Omental fat pad (tissue), 4 donors: ENCODE data around the gene MPEG1. TPM values are rescaled to one million over a fixed set of nuclear protein-coding genes. Genes with fewer than 3 reads are reported as not detected.
A peak's percentile ranks its signal among the peaks of the same experiment; 100 is the strongest.

ENCODE experiments used
- ATAC-seq: fragments of 150-250 bp; one replicate; pipeline ENCODE4 v1.9.1; 2016; ENCODE audit warnings: mild to moderate bottlenecking, moderate library complexity; ENCODE audit not compliant: low FRiP score
- DNase-seq: peaks from one replicate; pipeline ENCODE4 v3.0.0-alpha.2; 2019; ENCODE audit warnings: low spot score
- CTCF ChIP-seq, 3 donors: fragments of 450-650 bp; IDR thresholded peaks; one replicate each; pipeline ENCODE4 v1.5.1; 2016 to 2017; ENCODE audit warnings: antibody characterized with exemption in 3 of 3, mild to moderate bottlenecking in 3 of 3, moderate library complexity in 2 of 3
- total RNA-seq, 4 donors: library from RNA; depleted of rRNA; stranded (reverse); fragments of >200 nt; gene quantifications; one replicate each; pipeline ENCODE4 v1.1.0, GENCODE V29; 2016

Gene MPEG1
- total RNA-seq, 4 donors from 2014 or later: 41.7 to 51.1 (median 47.5) TPM

DNA sequence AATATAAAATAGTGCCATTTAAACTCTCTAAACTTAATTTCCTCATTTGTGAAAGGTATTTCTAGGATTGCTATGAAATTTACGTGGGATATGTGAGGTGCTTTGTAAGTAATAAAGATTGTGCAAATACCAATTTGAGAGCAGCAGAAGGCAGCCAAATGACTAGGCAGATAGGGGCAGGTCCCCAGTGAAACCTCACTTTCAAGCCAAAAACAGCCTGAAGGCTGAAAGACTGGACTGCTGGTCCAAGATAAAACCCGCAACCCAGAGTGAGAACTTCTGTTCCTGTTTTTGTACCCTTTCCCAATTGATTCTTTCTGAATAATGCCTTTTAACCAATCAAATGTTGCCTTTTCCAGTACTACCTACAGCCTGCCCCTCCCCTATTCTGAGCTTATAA, 33.6 kb downstream of the MPEG1 start:
- no peak for ATAC-seq
- no peak for TF ChIP-seq CTCF (IDR thresholded peaks at IDR 0.05)

DNA sequence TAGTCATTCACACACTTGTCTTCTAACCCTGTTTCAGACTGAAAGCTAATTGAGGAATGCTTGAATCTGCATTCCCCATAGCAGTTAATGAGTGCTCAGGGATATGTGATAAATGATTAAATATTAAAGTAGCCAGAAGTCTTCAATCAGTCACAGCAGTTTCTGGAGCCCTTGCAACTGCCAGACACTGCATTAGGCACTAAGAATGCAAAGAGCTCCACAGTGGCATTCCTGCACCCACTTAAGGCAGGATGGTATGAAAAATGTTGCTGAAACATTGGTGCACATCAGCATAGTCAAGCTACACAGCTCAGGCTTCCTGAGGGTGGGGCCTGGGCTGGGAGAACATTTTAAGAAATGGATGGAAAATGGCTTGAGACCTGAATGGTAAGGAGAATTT, 34.3 kb downstream of the MPEG1 start:
- no peak for DNase-seq

More for the DNA sequence above, 33.6 kb downstream of the MPEG1 start:
- no peak for DNase-seq

DNA sequence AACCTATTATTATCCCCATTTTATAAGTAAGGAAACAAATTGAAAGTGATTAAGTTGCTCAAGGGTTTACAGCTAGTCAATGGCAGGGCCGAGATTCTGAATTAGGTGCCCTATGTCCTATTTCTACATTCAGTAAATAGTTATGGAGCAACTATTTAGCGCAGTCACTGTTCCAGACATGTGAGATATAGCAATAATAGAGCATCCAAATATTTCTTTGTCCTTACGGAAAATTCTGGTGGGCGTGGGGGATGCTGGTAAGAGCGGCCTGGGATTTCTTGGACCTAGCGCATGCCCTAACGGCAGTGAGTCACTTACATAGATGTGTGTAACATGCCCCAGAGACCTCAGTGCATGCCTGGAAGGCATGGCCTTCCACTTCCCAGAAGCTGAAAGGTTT, 36.4 kb downstream of the MPEG1 start:
- ATAC-seq (no peak), DNase-seq (no peak)
- no peak for TF ChIP-seq CTCF (IDR thresholded peaks at IDR 0.05)

More for the DNA sequence above, 34.3 kb downstream of the MPEG1 start:
- no peak for ATAC-seq
- TF ChIP-seq CTCF (IDR thresholded peaks at IDR 0.05): no peak

DNA sequence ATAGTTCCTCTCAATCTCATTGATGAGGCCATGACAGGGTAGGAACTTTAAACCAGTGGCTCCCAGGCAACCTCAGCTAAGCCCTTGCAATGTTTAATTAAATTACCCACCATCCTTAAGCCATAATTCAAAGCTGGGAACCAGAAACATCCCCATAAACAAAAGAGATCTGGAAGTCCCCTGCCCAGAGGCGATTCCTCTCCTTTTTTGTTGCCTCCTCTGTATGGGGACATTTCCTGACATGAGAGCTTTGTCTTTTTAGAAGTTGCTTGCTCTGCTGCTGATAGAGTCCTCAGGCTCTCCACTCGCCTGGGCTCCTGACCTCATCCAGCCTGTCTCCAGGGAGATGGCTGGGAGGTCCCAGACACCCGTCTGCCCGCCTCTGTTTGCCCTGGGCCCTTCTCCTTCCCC, 37.6 kb downstream of the MPEG1 start:
- TF ChIP-seq CTCF (IDR thresholded peaks at IDR 0.05): no peak
- ATAC-seq: no peak
- no peak for DNase-seq

DNA sequence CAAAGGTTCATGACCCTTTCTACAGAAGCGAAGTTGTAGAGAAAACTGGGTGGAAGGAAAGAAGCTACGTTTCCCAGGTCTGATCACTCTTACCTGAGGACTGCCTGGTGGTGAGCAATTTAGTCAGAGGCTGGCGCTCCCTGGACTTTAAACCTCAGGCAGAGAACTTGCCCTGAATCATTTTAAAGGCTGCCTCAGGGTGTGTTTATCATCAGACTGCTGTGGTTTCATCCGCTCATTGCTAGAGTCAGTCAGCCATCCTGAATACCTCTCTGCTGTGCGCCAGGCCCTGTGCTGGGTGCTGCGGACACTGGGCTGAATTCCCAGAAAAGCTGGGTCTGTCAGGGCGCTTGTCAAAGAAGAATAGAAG, 38.1 kb downstream of the MPEG1 start:
- no peak for DNase-seq
- ATAC-seq: no peak
- TF ChIP-seq CTCF (IDR thresholded peaks at IDR 0.05): no peak

DNA sequence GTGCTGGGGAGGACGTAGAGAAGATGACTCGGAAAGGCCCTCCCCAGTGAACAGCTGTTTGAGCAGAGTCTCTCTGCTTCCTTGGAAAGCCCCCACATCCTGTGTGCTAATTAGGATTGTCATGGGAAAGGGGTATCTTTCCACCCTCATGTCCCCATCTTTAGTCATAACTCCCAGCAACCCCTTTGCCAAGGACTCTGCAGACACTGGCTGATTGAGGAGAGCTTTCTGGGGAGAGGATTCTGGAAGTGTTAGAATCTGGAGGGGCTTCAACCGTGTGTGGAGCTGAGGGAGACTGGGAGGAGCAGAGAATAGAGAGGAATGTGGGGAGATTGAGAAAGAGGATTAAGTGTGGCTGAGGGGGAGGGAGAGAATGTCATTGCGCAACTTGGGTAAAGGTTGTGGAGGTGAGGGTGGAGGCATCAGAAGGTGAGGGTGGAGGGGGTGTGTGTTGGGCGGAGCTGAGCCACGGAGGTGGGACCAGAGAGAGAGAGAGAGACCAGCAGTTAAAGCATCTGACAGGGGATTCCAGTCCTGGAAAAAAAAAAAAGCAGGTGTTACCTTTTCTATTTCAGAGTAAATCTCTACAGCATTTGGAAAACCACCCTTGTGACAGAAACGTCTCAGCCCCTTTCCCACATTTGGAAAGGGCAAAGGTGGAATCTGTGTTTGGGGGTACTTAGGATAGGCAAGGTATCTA, 38.6 kb downstream of the MPEG1 start:
- TF ChIP-seq CTCF (IDR thresholded peaks at IDR 0.05): no peak
- DNase-seq (no peak), ATAC-seq (peak; percentile 57)
